IPS DF 6.9 (cell line): ENCODE results near the gene DMD.

Source experiments
- DNase-seq: peaks from one replicate; pipeline ENCODE4 v3.0.0-alpha.2; 2013; ENCODE audit warnings: low read depth, low spot score
- H3K27ac ChIP-seq: one replicate; pipeline ENCODE4 v1.5.1; 2013; ENCODE audit warnings: low read length, control low read depth
- H3K27me3 ChIP-seq: 2 replicates; pipeline ENCODE4 v1.6.1; 2013; ENCODE audit warnings: mild to moderate bottlenecking, low read length; ENCODE audit not compliant: control insufficient read depth, insufficient read depth
- H3K36me3 ChIP-seq: 2 replicates; pipeline ENCODE4 v1.6.1; 2013; ENCODE audit warnings: low read length; ENCODE audit not compliant: control insufficient read depth, insufficient read depth
- H3K4me1 ChIP-seq: 2 replicates; pipeline ENCODE4 v1.6.1; 2013; ENCODE audit warnings: low read length; ENCODE audit not compliant: control insufficient read depth, insufficient read depth
- H3K4me3 ChIP-seq: 2 replicates; pipeline ENCODE4 v1.5.1; 2013; ENCODE audit warnings: mild to moderate bottlenecking, low read length
- H3K9me3 ChIP-seq: 2 replicates; pipeline ENCODE4 v1.6.1; 2013; ENCODE audit warnings: low read length, inconsistent platforms; ENCODE audit not compliant: control insufficient read depth, insufficient read depth
- WGBS: extraction: QIAGEN DNeasy Blood & Tissue Kit; methylation state at CpG from one replicate; pipeline ENCODE4 v1.1.7; 2013; ENCODE audit warnings: mixed read lengths, missing lambda C conversion rate; ENCODE audit not compliant: insufficient read length, insufficient coverage; 5-methylcytosine and 5-hydroxymethylcytosine counted together

Gene DMD

GRCh38 chrX:32489125-32489524 lies 722.2 kb downstream of the DMD start:
- no peaks in the 10 kb centered on the region for H3K27me3 ChIP-seq
- H3K36me3 ChIP-seq = no peaks in the 10 kb centered on the region
- H3K4me3 ChIP-seq = no peak overlapping the region
- no peak overlapping the region for H3K27ac ChIP-seq
- DNase-seq = no peak
- H3K9me3 ChIP-seq = no peaks in the 10 kb centered on the region
- no peaks in the 10 kb centered on the region for H3K4me1 ChIP-seq
- no CpG with 5 or more reads among the region's 3 CpGs for WGBS

- WGBS = no CpG with 5 or more reads among the region's 3 CpGs
- DNase-seq = no peak
These were observed 727.7 kb downstream of the DMD start for GRCh38 chrX:32483534-32484136.

GRCh38 chrX:32480019-32480418 lies 731.3 kb downstream of the DMD start:
- DNase-seq = no peak
- no CpG with 5 or more reads among the region's 2 CpGs for WGBS
- H3K9me3 ChIP-seq = no peaks in the 10 kb centered on the region
- H3K27me3 ChIP-seq = no peaks in the 10 kb centered on the region
- no peaks in the 10 kb centered on the region for H3K36me3 ChIP-seq
- no peak overlapping the region for H3K27ac ChIP-seq
- H3K4me3 ChIP-seq = no peak overlapping the region
- no peaks in the 10 kb centered on the region for H3K4me1 ChIP-seq

More at GRCh38 chrX:32483534-32484136, 727.7 kb downstream of the DMD start:
- Histone ChIP-seq H3K9me3 (no peaks in the 10 kb centered on the region), H3K36me3 (no peaks in the 10 kb centered on the region), H3K27ac (no peak overlapping the region), H3K27me3 (no peaks in the 10 kb centered on the region), H3K4me1 (no peaks in the 10 kb centered on the region), H3K4me3 (no peak overlapping the region)

GRCh38 chrX:32472364-32472763 lies 739.0 kb downstream of the DMD start:
- H3K4me3 ChIP-seq = no peak overlapping the region
- H3K27me3 ChIP-seq = no peaks in the 10 kb centered on the region
- no CpG with 5 or more reads among the region's 3 CpGs for WGBS
- no peaks in the 10 kb centered on the region for H3K9me3 ChIP-seq
- H3K4me1 ChIP-seq = no peaks in the 10 kb centered on the region
- no peak overlapping the region for H3K27ac ChIP-seq
- no peak for DNase-seq
- no peaks in the 10 kb centered on the region for H3K36me3 ChIP-seq

DNA sequence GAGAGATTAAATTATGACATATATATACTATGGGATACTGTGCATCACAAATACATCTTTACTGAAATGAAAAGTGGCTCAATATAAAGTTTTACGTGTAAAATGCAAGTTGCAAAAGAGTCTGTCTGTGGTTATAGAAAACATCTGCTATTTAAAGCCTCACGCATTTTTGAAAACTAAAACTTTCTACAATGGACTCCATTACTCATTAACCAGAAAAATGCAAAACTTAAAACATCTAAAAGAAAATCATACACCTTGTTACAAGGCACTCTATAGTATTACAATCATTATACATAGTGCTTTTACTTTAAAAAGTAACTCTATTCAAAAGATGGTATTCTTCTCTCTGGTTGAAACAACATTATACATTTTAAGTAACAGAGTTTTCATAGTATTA lies 755.6 kb downstream of the DMD start:
- Histone ChIP-seq H3K27me3 (no peaks in the 10 kb centered on the region), H3K9me3 (no peaks in the 10 kb centered on the region), H3K36me3 (no peaks in the 10 kb centered on the region), H3K4me3 (no peak overlapping the region), H3K27ac (no peak overlapping the region), H3K4me1 (no peaks in the 10 kb centered on the region)
- no peak for DNase-seq
- WGBS = no CpG with 5 or more reads among the region's 2 CpGs

GRCh38 chrX:32451954-32452695 lies 759.2 kb downstream of the DMD start:
- Histone ChIP-seq H3K27ac (no peak overlapping the region), H3K27me3 (no peaks in the 10 kb centered on the region), H3K36me3 (no peaks in the 10 kb centered on the region), H3K4me3 (no peak overlapping the region), H3K9me3 (no peaks in the 10 kb centered on the region), H3K4me1 (no peaks in the 10 kb centered on the region)
- no peak for DNase-seq
- no CpG with 5 or more reads among the region's 3 CpGs for WGBS

- Histone ChIP-seq H3K9me3 (no peaks in the 10 kb centered on the region), H3K36me3 (no peaks in the 10 kb centered on the region), H3K27ac (no peak overlapping the region), H3K4me3 (no peak overlapping the region), H3K27me3 (no peaks in the 10 kb centered on the region), H3K4me1 (no peaks in the 10 kb centered on the region)
- WGBS = no CpG with 5 or more reads among the region's 2 CpGs
- no peak for DNase-seq
These were observed 762.4 kb downstream of the DMD start for GRCh38 chrX:32448945-32449344.

DNA sequence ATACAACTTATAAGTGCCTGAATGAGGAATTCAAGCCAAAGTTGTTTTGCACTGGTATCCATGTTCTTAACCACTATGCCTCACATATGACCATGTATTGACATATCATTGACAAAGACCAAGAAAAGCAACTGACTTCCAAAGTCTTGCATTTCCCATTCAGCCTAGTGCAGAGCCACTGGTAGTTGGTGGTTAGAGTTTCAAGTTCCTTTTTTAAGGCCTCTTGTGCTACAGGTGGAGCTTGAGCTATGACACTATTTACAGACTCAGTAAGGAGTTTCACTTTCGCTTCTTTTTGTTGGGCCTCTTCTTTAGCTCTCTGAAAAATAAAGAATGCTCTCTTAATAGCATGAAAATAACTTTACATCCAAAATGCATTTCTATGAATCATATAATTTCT lies 763.0 kb downstream of the DMD start:
- H3K4me3 ChIP-seq = no peak overlapping the region
- no peaks in the 10 kb centered on the region for H3K36me3 ChIP-seq
- WGBS = no CpG with 5 or more reads among the region's 1 CpG
- no peaks in the 10 kb centered on the region for H3K27me3 ChIP-seq
- H3K4me1 ChIP-seq = no peaks in the 10 kb centered on the region
- H3K27ac ChIP-seq = no peak overlapping the region
- H3K9me3 ChIP-seq = no peaks in the 10 kb centered on the region
- DNase-seq = no peak

GRCh38 chrX:32447640-32448039 lies 763.7 kb downstream of the DMD start:
- Histone ChIP-seq H3K4me3 (no peak overlapping the region), H3K27me3 (no peaks in the 10 kb centered on the region), H3K9me3 (no peaks in the 10 kb centered on the region), H3K27ac (no peak overlapping the region), H3K36me3 (no peaks in the 10 kb centered on the region), H3K4me1 (no peaks in the 10 kb centered on the region)
- WGBS = no CpG with 5 or more reads among the region's 1 CpG
- no peak for DNase-seq

GRCh38 chrX:32443841-32444240 lies 767.5 kb downstream of the DMD start:
- no peak overlapping the region for H3K27ac ChIP-seq
- no peaks in the 10 kb centered on the region for H3K4me1 ChIP-seq
- WGBS = no CpG with 5 or more reads among the region's 2 CpGs
- DNase-seq = no peak
- no peaks in the 10 kb centered on the region for H3K36me3 ChIP-seq
- no peaks in the 10 kb centered on the region for H3K9me3 ChIP-seq
- no peaks in the 10 kb centered on the region for H3K27me3 ChIP-seq
- no peak overlapping the region for H3K4me3 ChIP-seq

DNA sequence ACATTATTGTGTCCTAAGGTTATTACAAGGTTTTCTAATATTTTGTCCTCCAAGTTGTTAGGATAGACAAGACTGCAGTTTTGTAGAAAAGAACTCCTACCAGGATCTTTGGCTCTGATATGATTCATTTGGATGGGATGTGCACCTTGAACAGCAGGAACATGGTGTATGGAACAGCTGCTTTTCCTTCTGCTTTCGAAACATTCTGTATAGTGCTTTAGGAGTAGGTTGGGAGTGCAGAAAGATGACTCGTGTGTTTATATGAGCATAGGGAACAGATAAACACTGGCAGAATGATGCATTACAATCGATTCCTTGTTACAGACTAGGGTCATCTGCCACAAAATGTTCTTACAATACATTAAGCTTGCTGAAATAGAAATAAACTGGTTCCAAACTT lies 790.1 kb downstream of the DMD start:
- Histone ChIP-seq H3K27ac (no peak overlapping the region), H3K4me3 (no peak overlapping the region), H3K9me3 (no peaks in the 10 kb centered on the region), H3K4me1 (no peaks in the 10 kb centered on the region), H3K36me3 (no peaks in the 10 kb centered on the region), H3K27me3 (no peaks in the 10 kb centered on the region)
- WGBS = no CpG with 5 or more reads among the region's 3 CpGs
- no peak for DNase-seq
